ENCODE measurements around the gene ISG20L2.
"Not testable (repeated sequence)": the region's sequence is repeated elsewhere in the genome, so short reads cannot be mapped to it uniquely, and the experiment has no call there.

ISG20L2 gene, protein sequence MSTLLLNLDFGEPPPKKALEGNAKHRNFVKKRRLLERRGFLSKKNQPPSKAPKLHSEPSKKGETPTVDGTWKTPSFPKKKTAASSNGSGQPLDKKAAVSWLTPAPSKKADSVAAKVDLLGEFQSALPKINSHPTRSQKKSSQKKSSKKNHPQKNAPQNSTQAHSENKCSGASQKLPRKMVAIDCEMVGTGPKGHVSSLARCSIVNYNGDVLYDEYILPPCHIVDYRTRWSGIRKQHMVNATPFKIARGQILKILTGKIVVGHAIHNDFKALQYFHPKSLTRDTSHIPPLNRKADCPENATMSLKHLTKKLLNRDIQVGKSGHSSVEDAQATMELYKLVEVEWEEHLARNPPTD

DNA sequence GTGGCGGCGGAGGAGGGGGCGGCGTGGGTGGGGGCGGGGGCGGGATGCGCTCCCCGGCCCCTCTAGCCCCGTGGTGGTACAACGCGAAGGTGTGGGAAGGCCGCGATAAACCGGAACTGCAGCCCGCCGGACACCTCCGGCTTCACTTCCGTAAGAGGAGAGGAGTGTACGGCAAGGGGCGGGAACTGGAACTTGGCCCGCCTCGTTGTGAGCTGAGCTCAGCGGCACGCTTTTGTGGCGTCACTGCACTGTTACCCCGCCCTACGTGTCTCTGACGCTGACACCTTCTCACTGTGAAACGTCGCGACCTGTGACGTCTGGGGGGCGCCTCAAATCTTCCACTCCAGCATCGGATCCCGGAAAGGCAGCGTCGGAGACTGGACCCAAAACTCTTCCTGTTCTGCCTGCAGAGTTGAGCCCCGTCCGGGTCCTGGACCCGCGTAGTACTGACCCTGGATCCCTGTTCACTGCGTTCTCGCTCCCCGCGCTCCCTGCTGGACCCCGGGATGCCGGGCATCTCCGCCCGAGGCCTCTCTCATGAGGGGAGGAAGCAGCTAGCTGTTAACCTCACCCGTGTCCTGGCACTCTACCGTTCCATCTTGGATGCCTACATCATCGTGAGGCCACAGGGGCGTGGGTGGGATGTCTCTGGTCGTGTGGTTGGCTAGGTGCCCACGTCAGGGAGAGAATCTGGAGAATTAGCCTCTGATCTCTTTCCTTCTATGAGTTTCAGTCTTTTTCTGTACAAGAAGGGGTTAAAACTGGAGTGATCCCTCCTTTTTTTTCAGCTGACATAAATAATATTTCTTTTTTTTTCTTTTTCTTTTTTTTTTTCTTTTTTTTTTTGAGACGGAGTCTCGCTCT is at the start of gene ISG20L2:
TSS of gene ISG20L2 (minus strand) at position 168 of the 864 bp plus-strand sequence. CDS start 1,114 bp downstream, outside the sequence.
- DNase-seq (ENCODE audit: low read depth in 3 of 3, low spot score in 1 of 3): peak; percentile 78 to 84 (median 78)

DNA sequence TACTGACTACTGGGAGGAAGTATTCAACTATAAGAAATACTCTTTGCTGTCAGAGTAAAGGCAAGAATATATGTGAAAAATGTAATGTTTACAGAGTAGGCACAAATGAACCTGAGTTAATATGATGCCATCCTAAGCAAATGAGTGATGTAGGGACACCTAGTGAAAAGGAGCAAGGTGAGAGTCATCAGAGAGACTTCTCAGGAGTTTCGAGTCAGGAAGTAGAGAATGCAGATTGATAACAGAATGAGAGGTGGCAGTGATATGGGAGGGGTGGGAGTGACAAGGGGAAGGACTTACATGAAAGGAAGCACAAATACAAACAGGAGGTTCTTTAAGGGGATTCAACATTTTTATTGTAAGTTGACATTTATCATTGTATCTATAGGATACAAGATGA is 49.0 kb upstream of the ISG20L2 start:
- no peak for DNase-seq (ENCODE audit: low read depth in 3 of 3, low spot score in 1 of 3)

DNA sequence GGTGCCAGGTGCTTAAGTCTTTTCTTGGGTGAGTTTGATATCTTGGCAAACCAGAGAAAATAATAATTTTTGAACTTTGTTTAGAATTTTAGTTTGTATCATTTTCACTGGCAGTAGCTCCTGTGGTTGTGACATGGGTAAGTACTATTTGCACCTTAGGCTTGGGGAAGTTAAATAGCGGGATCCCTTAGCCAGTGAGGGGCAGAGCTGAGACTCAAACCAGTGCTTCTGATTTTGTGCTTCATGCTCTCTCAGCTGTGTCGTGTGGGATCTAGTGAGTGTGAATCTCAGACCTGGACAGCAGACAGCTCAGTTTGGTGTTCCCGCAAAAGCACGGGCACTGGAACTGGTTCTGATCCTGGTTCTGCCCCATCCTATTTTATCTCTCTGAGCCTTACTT is 48.4 kb upstream of the ISG20L2 start:
- no peak for DNase-seq (ENCODE audit: low read depth in 3 of 3, low spot score in 1 of 3)

DNA sequence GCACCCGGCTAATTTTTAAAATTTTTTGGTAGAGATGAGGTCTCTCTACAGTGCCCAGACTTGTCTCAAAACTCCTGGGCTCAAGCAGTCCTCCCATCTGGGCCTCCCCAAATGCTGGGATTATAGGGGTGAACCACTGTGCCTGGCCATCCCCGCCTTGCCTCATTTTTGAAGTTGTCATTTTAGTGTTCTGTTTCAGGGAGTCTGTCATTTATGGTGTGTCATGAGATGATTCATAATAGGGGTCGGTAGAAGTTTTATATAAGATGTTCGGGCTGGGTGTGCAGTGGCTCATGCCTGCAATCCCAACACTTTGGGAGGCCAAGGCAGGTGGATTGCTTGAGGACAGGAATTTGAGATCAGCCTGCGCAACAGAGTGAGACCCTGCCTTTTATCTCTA is 47.2 kb upstream of the ISG20L2 start:
- DNase-seq (ENCODE audit: low read depth in 3 of 3, low spot score in 1 of 3): no peak

DNA sequence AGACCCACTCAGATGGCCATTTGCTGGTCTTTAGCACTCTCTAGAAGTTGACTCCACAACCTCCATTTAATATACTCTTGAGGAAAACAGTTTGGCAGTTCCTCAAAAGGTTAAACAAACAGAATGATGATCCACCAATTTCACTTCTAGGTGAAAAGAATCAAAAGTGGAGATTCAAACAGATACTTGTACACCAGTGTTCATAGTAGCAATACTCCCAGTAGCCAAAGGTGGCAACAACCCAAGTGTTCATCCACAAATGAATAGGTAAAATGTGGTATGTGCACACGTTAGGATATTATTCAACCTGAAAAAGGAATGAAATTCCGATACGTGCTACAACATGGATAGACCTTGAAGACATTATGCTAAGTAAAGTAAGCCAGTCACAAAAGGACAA is 45.0 kb upstream of the ISG20L2 start:
- DNase-seq (ENCODE audit: low read depth in 3 of 3, low spot score in 1 of 3): no peak

DNA sequence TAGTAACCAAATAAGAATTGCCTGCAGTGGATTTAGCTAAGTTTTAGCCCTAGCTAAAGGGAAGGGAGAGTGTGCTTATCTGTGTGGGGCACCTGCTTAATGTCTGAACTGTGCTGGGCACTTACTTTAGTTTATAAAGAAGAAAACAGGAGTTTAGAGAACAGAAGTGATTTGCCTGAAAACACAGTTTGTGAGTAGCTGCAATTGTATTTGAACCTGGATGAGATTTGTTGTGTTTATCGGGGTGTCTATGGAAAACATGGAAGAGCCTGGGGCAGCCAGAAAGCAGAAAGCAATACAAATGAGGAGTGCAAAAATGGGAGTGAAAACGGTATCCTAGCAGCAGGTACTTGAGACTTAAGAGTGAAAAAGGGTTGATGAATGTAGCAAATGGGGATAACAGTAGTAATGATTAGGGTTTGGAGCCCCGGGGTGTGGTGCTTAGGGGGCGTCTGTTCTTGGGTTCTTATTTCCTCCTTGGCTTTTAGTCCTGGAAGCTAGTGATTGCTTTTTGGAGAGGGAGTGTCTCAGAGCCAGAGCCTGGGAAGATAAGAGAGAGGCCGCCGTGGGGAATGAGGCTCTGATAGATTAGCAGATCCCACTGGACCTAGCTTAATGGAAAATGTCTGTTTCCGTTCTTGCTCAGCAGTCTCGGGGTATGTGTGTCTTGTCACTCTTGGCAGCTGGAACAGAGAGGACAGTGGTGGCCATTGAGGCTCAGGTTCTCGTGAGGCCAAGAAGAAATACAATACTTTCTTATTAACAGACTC is 44.3 kb upstream of the ISG20L2 start:
- DNase-seq (ENCODE audit: low read depth in 3 of 3, low spot score in 1 of 3): no peak

DNA sequence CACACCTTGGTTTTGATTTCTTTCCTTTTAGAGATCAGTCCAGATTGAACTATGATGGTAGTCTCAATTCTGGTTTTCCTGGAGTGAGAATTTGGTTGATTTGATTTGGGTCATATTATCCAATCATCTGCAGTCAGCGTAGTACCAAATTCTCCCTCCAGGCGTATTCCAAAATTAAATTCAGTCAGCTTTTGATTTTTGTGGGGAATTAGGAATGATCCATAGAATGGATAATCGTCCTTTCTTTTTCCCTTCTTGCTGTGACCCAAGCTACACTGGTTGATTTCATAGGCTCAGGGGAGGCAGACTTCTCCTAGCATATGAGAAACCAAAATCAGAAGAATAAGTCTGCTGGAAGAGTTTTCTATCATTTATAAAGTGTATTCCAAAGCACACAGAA is 43.7 kb upstream of the ISG20L2 start:
- no peak for DNase-seq (ENCODE audit: low read depth in 3 of 3, low spot score in 1 of 3)

DNA sequence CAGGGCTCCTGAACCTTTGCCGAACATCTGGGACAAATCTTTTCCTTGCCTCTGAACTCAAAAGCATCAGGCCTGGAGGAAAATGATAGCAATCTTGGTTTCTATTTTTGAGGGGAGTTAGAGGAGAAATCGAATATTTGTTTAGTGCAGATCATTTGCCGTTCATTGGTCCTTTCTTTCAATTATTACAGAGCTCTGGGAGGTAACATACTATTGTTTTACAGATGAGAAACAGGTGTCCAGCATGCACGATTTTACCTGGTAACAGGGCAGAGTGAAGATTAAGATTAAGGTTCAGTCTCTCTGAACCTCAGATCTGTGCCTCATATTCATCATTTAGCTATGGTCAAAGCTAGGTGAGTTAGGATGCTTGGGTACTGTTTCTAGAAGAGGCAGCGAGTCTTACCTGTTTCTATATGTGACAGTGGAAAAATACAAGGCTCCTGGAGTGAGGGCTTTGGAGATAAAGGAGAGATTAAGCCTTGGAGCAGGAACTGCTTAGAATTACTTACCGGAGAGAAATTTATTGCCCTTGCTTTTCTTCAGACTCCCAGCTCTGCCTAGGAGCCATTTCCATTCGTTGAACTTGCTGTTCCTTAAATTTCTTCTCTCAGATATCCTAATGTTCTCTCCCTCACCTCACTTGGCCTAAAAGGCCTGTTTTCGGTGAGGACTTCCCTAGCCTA is 40.2 kb upstream of the ISG20L2 start:
- DNase-seq (ENCODE audit: low read depth in 3 of 3, low spot score in 1 of 3): no peak

DNA sequence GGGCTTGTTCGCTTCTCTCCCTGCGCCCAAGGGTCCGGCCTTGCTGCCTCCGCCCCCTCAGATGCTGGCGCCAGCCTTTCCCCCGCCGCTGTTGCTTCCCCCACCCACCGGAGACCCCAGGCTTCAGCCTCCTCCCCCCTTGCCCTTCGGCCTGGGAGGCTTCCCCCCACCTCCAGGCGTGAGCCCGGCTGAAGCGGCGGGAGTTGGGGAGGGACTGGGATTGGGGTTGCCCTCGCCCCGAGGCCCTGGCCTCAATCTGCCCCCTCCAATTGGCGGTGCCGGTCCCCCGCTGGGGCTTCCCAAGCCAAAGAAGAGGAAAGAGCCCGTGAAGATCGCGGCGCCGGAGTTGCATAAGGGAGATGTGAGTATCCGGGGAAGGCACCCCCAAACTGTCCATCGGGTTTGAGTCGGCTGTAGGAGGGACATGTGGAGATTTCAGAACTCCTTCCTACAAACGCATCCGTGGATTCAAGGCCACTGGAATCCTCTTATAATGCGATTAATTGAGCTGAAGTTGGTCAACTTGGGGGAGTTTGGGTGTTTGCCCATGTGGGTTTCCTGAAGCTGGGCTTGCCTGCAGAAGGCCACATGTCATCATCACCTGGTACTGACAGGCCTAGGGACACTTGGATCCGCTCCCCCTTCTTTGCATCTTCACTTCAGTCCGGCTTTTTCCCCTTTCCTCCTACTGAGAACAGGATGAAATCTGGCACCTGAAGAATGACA is 39.5 kb upstream of the ISG20L2 start:
- no peak for DNase-seq (ENCODE audit: low read depth in 3 of 3, low spot score in 1 of 3)

DNA sequence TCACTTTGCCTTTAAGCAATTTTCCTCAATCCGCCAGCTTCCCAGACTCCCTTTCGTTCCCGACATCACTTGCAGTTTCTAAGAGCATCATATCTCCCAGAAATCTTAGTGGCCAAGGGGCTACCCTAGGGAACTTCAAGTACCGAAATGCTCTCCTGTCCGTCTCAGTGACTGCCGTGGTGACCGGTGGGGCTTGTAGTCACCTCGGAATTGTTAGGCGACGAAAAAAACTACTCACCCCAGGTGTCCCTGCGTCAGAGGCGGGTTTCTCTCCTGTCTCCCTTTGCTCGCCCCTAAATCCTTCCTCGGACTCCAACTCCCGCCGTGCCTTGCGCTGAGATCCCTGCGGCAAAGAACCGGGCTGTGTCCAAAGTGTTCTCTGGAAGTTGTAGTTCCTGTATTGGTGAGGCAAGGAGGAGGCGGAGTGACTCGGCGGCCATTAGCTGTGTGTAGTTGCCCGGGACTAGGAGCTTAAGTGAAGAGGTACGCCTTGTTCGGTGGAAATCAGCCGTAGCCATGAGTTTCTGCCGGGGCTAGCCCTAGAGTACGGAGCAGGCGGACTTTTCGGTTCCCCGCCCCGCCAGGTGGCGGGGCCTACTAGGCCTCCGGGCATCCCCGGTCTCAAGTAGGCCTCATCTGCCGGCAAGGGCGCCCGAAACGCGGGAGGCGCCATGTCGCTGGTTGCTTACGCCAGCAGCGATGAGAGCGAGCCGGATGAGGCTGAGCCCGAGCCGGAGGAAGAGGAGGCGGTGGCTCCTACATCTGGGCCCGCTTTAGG is 38.7 kb upstream of the ISG20L2 start, which contains the start of gene PRCC:
TSS of gene PRCC (plus strand) at position 435 of the 778 bp plus-strand sequence. CDS start at position 672, 237 bp downstream.
- DNase-seq (ENCODE audit: low read depth in 3 of 3, low spot score in 1 of 3): peak; percentile 86 to 96 (median 95)

DNA sequence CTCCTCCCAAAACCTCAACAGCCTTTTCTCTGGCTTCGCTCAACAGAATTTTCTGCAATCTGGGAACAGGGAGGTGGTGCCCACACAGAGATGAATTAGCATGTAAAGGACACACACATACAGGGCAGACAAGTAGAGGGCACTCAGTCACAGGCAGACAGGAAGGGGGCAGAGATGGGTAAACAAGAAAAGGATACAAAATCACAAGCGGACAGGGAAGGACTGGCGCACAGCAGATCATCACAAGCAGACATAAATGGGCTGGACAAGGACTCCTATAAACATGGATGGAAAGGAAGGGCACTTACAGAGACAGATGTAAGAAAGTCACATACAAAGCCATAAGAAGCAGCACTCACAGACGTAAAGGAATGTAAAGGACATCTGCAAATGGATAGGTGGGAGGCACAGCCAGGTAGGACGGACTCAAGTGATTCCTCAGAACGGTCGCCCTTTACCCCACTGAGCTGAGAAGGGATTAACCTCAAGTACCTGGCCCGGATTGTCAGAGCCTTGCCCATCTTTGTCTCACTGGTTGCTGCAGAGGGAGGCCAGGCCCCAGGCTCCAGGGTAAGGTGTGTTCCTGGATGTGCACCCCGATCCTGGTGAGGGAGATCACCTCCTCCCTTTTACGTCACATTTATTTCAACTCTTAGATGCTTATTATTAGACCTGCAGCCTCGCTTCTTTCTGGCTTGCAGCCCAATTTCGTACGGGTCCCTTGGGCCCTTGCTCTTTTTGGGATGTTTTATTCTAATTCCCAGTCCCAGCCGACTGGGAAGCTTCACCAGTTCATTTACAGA is 37.9 kb upstream of the ISG20L2 start:
- no peak for DNase-seq (ENCODE audit: low read depth in 3 of 3, low spot score in 1 of 3)

DNA sequence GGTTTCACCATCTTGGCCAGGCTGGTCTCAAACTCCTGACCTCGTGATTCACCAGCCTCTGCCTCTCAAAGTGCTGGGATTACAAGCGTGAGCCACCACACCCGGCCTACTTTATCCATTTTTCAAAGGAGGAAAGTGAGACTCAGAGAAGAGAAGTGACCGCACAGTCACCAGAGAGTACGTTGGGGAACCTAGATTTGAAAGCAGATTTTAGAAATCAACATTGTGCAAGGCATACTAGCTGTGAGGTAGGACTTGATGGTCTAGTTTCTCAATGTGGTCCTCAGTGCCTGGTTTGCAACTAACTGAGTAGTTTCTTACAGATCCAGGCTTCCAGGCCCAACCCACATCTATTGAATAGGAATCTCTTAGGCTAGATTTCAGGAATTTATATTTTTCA is 37.1 kb upstream of the ISG20L2 start:
- no peak for DNase-seq (ENCODE audit: low read depth in 3 of 3, low spot score in 1 of 3)

DNA sequence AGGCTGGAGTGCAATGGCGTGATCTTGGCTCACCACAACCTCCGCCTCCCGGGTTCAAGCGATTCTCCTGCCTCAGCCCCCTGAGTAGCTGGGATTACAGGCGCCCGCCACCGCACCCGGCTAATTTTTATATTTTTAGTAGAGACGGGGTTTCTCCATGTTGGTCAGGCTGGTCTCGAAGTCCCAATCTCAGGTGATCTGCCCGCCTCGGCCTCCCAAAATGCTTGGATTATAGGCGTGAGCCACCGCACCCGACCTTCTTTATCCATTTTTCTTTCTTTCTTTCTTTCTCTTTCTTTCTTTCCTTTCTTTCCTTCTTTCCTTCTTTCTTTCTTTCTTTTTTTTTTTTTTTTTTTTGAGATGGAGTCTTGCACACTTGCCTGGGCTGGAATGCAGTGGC is 36.6 kb upstream of the ISG20L2 start:
- not testable (repeated sequence) for DNase-seq (ENCODE audit: low read depth in 3 of 3, low spot score in 1 of 3)

DNA sequence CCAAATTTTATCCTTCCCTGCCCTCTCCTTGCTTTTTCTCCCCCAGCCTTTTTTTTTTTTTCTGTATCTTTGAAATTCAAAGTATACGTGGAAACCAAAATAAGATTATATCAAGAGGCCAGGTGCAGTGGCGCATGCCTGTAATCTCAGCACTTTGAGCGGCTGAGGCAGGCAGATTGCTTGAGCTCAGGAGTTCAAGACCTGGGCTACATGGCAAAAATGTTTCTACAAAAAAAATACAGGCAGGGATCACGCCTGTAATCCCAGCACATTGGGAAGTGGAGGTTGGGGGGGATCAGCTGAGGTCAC is 32.2 kb upstream of the ISG20L2 start:
- no peak for DNase-seq (ENCODE audit: low read depth in 3 of 3, low spot score in 1 of 3)

DNA sequence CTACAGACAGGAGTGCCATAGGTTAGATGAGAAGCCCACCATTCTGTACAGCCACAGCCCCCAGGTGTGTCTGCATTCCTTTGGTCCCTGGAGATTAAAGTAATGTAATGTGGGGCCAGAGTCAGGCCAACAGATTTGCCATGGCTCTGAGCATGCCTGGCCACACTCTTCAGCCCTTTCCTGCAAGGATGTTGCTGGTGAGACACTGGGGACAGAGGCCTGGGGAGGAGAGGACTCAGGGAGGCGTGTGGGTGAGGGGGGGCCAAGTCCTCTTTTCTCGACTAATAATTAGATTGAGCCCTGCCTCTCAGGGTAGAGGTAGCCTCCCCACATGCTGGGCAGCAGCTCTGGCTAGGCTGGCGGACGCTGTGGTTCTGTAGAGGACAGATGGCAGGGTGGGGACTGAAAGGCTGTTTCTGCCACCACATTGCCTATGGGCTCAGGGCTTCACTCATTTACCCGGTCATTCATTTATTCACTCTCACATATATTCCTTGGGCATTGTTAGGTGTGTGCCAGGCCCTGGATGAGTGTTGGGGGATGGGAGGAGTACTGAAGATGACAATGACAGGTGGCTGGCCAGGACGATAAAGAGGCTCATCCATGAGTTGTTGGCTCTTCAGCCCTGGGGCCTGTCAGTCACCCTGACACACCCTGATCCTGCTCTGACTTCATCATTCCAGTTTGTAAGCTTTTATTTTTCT is 31.7 kb upstream of the ISG20L2 start:
- DNase-seq (ENCODE audit: low read depth in 3 of 3, low spot score in 1 of 3): no peak

DNA sequence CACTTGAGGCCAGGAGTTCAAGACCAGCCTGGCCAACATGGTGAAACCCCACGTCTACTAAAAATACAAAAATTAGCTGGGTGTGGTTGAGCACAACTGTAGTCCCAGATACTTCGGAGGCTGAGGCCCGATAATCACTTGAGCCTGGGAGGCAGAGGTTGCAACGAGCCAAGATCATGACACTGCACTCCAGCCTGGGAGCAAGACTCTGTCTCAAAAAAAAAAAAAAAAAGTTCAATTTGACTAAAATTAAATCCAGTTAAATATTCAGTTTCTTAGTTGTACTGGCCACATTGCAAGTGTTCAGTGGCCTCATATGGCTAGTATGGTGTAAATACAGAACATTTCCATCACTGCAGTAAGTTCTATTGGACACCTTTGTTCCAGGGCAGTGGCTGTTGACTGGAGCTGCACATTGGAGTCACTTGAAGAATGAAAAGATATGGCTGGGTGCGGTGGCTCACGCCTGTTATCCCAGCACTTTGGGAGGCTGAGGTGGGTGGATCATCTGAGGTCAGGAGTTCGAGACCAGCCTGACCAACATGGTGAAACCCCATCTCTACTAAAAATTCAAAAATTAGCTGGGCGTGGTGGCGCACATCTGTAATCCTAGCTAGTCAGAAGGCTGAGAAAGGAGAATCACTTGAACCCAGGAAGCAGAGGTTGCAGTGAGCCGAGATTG is 29.1 kb upstream of the ISG20L2 start:
- DNase-seq (ENCODE audit: low read depth in 3 of 3, low spot score in 1 of 3): not testable (repeated sequence)

DNA sequence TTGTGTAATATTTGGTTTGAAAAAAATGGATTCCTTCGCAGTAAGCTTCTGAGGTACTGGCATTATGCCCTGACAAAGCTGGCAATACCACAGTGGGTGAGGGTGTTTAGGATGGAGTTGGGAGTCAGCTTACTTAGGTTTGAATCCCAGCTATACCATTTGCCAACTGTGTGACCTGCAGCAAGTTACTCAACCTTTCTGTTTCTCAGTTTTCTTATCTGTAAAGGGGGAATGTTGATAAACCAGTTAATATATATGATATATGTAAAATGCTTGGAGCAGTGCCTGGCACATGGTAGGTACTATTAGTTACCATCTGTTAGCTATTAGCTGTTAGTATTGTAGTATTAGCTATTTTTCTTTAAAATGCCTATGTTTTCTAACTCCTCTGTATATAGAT is 27.8 kb upstream of the ISG20L2 start:
- no peak for DNase-seq (ENCODE audit: low read depth in 3 of 3, low spot score in 1 of 3)

DNA sequence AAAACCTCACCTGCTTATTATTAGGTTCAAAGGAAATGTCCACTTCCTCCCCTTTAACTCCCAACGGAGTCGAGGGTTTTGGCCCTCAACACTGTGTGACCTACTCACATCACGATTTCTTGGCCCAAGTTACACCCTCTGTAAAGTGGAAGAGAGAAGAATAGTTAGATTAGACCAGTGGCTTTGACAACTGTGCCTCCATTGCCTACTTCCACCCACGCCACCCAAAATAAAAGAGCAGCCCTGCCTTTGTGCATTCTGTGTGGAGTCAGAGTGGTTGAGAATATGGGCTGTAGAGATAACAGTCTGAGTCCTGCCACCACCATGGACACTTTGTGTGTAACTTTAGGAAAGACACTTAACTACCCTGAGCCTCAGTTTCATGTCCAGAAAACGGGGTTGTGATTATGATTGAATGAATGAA is 27.0 kb upstream of the ISG20L2 start:
- no peak for DNase-seq (ENCODE audit: low read depth in 3 of 3, low spot score in 1 of 3)

All from stimulated activated CD4-positive, alpha-beta T cell treated with anti-CD3 and anti-CD28 coated beads, TNF-alpha, amount 100 ng/mL, for 1 hour (primary cell).